ENCODE data around the gene MYL6B.
"Not testable (repeated sequence)": the region's sequence is repeated elsewhere in the genome, so short reads cannot be mapped to it uniquely, and the experiment has no call there.

The MYL6B gene

GRCh38 chr12:56153678-56154065 lies 1.3 kb downstream of the MYL6B start:
- DNase-seq (ENCODE audit: low spot score), result no peak

- DNase-seq (ENCODE audit: low spot score), result no peak
Observed at GRCh38 chr12:56154246-56154771, 1.9 kb downstream of the MYL6B start.

DNA sequence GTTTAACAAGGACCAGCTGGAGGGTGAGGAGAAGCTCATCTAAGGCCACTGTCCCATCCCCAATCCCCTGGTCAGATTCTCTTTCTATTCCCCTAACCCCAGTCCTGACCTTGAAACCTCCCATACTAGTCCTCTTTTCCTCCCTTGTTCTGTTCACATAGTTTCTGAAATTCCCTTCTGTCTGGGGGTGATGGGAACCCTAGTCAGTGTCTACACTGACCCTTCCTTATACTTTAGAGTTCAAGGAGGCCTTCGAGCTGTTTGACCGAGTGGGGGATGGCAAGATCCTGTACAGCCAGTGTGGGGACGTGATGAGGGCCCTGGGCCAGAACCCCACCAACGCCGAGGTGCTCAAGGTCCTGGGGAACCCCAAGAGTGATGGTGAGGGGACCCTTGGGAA lies 2.4 kb downstream of the MYL6B start:
- DNase-seq (ENCODE audit: low spot score), result no peak

DNA sequence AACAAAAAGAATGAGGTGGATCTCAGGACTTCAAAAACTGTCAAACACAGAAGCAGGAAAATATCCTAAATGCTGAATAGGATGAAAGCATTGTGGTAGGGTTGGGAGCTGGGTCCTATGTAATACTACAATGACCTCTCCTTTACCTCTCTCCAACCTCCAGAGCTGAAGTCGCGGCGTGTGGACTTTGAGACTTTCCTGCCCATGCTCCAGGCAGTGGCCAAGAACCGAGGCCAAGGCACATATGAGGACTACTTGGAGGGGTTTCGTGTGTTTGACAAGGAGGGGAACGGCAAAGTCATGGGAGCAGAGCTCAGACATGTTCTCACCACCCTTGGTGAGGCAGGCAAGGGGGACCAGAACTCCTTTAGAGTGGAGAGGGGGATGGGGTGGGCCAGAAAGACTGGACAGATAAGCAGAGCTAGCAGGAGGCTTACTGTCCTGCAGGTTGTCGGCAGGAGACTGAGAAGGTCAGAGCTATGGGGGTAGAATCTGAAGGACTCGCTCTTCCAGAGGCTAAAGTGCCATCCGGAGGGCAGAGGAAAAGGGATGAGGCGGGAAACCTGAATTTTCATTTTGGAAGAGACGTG lies 3.0 kb downstream of the MYL6B start:
- no peak for DNase-seq (ENCODE audit: low spot score)

GRCh38 chr12:56156464-56157200 lies 4.2 kb downstream of the MYL6B start:
- not testable (repeated sequence) for DNase-seq (ENCODE audit: low spot score)

- DNase-seq (ENCODE audit: low spot score), result peak; percentile 83
Observed at GRCh38 chr12:56157201-56158028, 5.0 kb downstream of the MYL6B start.

DNA sequence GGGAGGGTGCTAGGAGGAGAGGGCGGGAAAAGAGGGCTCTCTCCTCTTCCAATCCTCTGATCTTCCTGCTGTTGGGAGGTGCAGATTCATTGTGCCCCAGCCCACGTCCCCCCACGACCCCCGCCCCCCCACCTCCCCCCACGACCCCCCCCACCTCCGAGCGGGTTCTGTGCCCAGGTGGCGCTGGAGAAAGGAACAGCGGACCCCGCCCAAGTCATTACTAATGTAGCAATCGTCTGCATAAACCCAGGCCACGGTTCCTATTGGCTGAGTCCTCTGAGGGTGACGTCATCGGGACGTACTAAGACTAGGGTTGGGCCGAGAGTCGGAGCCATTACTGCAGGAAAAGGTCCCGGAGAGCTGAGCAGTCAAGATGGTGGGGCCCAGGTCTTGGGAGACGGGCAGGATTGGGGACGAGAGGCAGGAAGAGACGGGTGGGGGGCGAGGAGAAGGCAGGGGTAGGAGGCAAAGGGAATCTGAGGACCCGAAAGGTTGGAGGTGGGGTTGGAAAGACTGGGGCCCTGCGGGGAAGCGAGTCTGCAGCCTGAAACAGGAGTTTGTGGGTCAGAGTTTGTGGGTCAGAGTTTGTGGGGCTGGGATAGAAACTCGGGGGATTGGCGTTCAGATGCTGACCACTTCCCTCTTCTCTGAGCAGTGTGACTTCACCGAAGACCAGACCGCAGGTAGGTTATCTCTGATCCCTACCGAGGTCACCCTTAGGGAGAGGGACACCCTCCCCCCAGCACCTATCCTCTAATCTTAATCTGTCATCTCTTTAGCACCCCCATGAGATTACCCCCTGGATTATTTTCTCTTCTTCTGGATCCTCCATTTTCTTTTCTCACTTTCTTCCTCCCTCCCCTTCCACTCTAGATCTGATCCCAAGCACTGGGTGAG lies 5.9 kb downstream of the MYL6B start, which contains the start of gene MYL6:
TSS of gene MYL6 (plus strand) at position 331 of the 897 bp plus-strand sequence. CDS start at position 374, 43 bp downstream.
- peak; percentile 93 for DNase-seq (ENCODE audit: low spot score)

DNA sequence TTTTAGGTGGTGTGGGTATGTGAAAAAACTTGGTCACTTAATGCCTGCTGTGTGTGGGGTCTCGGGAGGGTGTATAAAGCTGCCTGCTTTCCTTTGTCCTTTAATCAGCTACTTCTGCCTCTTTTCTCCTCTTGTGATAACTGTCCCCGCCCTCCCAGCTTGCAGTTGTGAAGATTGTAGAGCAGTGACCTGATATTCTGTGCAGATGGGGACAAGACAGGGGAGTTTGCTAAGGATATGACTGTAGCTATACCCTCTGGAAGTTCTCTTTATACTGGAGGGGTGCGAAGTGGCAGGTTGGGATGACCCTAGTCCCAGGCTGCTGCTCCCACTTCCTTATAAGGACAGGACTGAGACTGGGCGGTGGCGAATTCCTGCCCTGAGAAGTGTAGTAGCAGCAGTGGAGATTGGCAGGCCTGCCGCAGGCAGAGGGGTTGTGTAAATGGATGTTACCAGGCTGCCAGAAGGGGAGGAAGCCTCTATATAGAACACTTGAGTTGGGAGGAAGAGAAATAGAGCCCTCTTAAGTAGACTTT lies 6.6 kb downstream of the MYL6B start:
- DNase-seq (ENCODE audit: low spot score), result peak; percentile 75

DNA sequence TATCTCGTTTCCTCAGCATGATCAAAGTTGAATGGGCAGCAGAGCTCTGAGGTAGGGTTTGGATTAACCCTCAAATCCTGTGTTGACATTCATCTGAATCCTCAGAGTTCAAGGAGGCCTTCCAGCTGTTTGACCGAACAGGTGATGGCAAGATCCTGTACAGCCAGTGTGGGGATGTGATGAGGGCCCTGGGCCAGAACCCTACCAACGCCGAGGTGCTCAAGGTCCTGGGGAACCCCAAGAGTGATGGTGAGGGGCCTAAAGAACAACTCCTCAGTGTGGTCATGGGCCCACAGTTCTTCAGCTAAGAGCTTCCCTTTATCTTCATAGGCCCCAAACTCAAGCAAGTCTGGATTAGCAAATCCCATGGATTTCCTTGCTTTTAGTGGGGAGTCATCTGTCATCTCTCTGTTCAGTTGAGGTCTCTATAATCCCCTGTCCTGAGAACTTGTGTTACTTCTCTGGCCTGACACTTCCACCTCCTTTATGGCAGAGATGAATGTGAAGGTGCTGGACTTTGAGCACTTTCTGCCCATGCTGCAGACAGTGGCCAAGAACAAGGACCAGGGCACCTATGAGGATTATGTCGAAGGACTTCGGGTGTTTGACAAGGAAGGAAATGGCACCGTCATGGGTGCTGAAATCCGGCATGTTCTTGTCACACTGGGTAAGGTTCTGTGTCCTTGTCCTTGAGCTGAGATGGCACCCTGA lies 7.2 kb downstream of the MYL6B start:
- no peak for DNase-seq (ENCODE audit: low spot score)

DNA sequence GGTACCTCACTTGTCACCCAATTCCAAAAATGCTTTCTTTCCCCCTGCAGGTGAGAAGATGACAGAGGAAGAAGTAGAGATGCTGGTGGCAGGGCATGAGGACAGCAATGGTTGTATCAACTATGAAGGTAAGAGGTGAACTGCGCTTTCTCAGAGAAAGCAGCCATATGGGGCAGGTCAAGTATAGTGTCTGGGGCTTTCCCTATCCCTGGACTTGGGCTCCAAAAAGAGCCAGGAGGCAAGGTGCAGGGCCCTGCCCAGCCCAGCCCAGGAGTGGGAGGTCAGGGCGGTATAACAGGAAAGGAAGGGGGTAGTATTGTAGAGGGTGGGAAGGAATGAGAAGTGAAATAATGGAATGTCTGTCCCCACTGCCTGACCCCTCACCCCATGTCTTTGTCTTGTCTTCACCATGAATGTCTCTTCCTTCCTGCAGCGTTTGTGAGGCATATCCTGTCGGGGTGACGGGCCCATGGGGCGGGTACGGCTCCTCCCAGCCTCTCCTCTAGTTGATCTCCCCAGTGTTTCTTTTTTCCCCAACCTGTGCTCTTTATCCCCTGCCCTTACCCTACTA lies 7.9 kb downstream of the MYL6B start:
- no peak for DNase-seq (ENCODE audit: low spot score)

- DNase-seq (ENCODE audit: low spot score), result no peak
Observed at GRCh38 chr12:56160894-56161689, 8.7 kb downstream of the MYL6B start.

- DNase-seq (ENCODE audit: low spot score), result no peak
Observed at GRCh38 chr12:56161690-56162351, 9.4 kb downstream of the MYL6B start.

GRCh38 chr12:56162468-56163290 lies 10.3 kb downstream of the MYL6B start:
- DNase-seq (ENCODE audit: low spot score), result no peak

DNA sequence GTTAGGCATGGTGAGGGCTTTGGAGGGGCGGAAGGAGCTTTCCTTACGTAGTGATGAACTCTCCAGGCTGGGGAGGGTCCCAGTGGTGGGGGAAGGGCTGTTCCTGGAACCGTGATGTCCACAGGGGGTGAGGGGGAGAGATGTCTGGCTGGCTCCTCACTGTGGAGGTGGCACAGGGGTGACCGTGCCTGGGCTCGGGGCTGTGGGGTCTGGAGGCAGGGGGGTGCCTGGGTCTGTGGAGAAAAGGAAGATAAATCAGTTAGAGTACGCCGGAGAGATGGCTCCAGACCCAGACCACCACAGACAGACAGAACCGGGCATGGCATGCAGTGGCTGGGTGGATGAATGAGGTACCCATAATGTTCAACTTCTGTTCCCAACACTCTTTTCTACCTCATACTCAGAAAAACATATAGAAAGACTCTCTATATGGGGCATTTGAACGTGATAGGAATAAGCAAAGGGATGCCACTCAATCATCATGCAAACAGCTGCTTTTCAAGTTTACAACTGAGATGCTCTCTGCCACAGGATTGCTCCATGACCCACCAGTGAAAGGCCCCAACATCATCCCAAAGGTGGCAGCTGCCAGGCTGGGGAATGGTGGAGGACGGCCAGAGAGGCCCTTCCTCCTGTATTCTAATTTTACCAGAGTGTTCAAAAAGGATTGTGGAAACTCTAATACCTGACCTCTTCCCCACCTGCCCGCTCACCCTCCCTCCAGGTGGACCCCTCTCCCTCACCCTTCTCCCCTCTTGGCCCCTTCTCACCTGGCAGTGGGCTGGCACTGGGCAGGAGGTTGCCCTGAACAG lies 11.4 kb downstream of the MYL6B start:
- no peak for DNase-seq (ENCODE audit: low spot score)

DNA sequence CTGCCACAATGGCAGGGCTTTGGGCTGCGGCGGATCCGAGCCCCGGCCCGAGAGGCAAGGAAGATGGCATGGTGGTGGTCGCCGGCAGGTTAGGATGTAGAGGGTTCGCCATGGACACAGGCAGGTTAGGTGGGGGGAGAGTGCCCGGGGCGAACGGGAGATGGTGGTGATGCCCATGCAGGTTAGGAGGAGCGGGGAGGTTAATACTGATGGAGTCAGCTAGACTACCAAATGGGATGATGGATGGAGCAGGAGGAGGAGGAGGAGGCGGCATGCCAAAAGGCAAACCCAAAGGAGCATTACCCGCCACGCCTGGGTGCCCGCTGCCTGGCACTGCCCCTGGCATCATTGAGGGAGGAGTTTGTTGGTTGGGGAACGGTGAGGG lies 11.9 kb downstream of the MYL6B start:
- DNase-seq (ENCODE audit: low spot score), result no peak

DNA sequence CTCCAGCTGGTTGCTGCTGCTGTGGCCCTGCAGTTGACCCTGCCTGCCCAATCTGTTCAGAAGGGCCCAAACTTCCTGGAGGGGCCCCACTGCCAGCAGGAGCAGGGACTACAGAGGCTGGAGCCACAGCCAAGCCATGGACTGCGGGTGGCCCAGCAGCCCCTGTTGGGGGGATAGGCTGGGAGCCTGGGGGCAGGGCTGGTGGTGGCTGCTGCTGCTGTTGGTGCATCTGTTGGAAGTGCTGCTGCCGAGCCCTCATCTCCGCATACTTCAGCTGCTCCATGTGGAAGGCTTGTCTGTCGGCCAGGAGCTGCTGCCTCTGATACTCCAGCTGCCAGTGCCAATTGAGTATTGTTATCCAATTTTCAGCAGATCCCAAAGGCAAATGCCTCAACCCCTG lies 13.0 kb downstream of the MYL6B start:
- DNase-seq (ENCODE audit: low spot score), result no peak

DNA sequence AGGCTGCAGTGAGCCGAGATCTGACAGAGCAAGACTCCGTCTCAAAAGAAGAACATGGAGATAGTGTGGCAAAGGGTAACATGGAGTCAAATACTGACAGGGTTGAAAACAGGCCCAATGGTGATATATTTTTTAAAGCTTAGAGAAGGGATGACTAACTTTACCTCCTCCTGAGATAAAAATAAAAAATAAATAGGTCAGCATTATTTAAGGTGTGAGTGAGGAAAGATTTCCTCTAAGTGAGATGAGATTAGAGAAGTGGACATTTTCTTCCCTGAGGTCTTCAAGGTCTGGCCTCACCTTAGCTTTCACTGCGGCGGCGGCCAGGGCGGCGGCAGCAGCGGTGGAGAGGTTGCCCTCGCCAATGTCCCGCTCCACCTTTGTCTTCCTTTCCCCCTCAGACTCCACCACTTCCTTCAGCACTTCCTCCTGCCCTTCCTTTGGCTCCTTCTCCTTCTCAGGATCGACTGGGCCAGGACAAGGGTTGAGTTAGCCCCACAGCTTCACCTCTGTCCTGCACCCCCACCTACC lies 16.9 kb downstream of the MYL6B start:
- DNase-seq (ENCODE audit: low spot score), result no peak

Measured in AG08396 (cell line).